Heart left ventricle (tissue), 16 donors: ENCODE measurements around the gene ZNF576. TPM values are rescaled to one million over a fixed set of nuclear protein-coding genes. Genes with fewer than 3 reads are reported as not detected.
"Not testable (repeated sequence)": the region's sequence is repeated elsewhere in the genome, so short reads cannot be mapped to it uniquely, and the experiment has no call there.

Experiments used
- ATAC-seq, 4 donors: fragments of 200-7000 bp; cut with Tn5 transposase; one replicate each; pipeline ENCODE4 v1.9.1; 2020 to 2022; ENCODE audit warnings: moderate library complexity in 4 of 4, mild to moderate bottlenecking in 3 of 4, moderate number of reproducible peaks in 1 of 4
- DNase-seq, 5 donors: peaks; one replicate each; pipeline ENCODE4 v3.0.0-alpha.2; 2020
- H3K27ac ChIP-seq, 12 donors: fragments of 200-600 bp; sonication (generic) in 4 of 12; one replicate each; pipeline versions ENCODE4 v1.5.0 to v1.8.0; 2016 to 2022; ENCODE audit warnings: mild to moderate bottlenecking in 2 of 12
- H3K27me3 ChIP-seq, 9 donors: fragments of 200-600 bp; sonication (generic) in 2 of 9; one replicate each; pipeline versions ENCODE4 v1.5.1 to v1.8.0; 2016 to 2022; ENCODE audit warnings: mild to moderate bottlenecking in 3 of 9
- H3K36me3 ChIP-seq, 9 donors: fragments of 200-600 bp; sonication (generic) in 2 of 9; one replicate each; pipeline versions ENCODE4 v1.5.0 to v1.8.0; 2018 to 2022; ENCODE audit warnings: mild to moderate bottlenecking in 2 of 9
- H3K4me1 ChIP-seq, 12 donors: fragments of 200-600 bp; sonication (generic) in 4 of 12; one replicate each; pipeline versions ENCODE4 v1.5.0 to v1.8.0; 2016 to 2022; ENCODE audit warnings: mild to moderate bottlenecking in 3 of 12
- H3K4me3 ChIP-seq, 12 donors: fragments of 200-600 bp; sonication (generic) in 4 of 12; one replicate each; pipeline versions ENCODE4 v1.5.0 to v1.8.0; 2017 to 2022; ENCODE audit warnings: mild to moderate bottlenecking in 9 of 12, moderate library complexity in 4 of 12
- H3K9me3 ChIP-seq, 12 donors: fragments of 200-600 bp; sonication (generic) in 4 of 12; one replicate each; pipeline versions ENCODE4 v1.5.0 to v1.8.0; 2016 to 2022; ENCODE audit warnings: mild to moderate bottlenecking in 1 of 12
- POLR2A ChIP-seq, 2 donors: fragments of 450-650 bp; IDR thresholded peaks; one replicate each; pipeline ENCODE4 v1.6.1; 2017; ENCODE audit warnings: antibody characterized with exemption in 2 of 2, mild to moderate bottlenecking in 2 of 2, moderate library complexity in 2 of 2
- WGBS, 4 donors: extraction: QIAGEN DNeasy Blood & Tissue Kit in 2 of 4; methylation state at CpG; one replicate each; pipeline versions ENCODE4 v1.1.5 to v1.1.7; 2013 to 2018; 5-methylcytosine and 5-hydroxymethylcytosine counted together
- intact Hi-C, 10 donors: fragments of 100-400 bp; cut with DNase I; formaldehyde crosslinking; loops; one replicate each; pipeline versions ENCODE4 v1.11.1 to v1.14.2; 2022
- polyA plus RNA-seq, 2 donors: library from polyadenylated mRNA; stranded (reverse); fragments of 200-250 nt; gene quantifications; one replicate each; pipeline ENCODE4 v1.2.3, GENCODE V29; 2013
- total RNA-seq, 9 donors: library from RNA; depleted of rRNA in 2 of 9; stranded (reverse); fragments of >200 nt in 2 of 9; fragmentation: NEBNext Ultra II Directional in 3 of 9; extraction: Animal tissue kit (Norgen Biotek cat#: 25700) in 3 of 9; gene quantifications; one replicate each; pipeline versions ENCODE4 v1.1.0 to v1.2.4, GENCODE V29; 2016 to 2023
- TF ChIP-seq, protein P1 (sequence below), 12 donors: fragments of 200-600 bp; sonication (generic) in 4 of 12; IDR thresholded peaks; one replicate each; pipeline versions ENCODE4 v1.5.0 to v1.8.0; 2018 to 2022; ENCODE audit warnings: antibody characterized with exemption in 12 of 12, mild to moderate bottlenecking in 5 of 12
- donor health status: ischemic (EF 13 %, LVEDD 7.1; RV severe dilation, severe dysfunction).
- donor health status: healthy with polysubstance abuse.
- donor health status: DM: no; HTN: yes; CAD: no.
- donor health status: DM: no; HTN: no; CAD: no.
- donor health status: ischemic (EF 25% LVEDD 6.9; RV normal size, moderate dysfunction).
- donor health status: ischemic (EF 25% LVEDD 5.7; RV mildly dilated, moderate dysfunction).
- donor health status: healthy.
- donor health status: DM: yes; HTN: yes; CAD: no.
- donor health status: ischemic (EF 35%, LVEDD 5.7; RV mildly dilated, moderate dysfunction).
- donor health status: nonischemic (EF 11% LVEDD 7.7; RV severe dilation, severe dysfunction).
- donor health status: DM: yes; HTN: yes; CAD: no.
- donor health status: PGD.
- donor health status: ischemic (EF 29% LVEDD 5.4; RV normal size, mild dysfunction).
- donor health status: nonischemic (EF 23%, LVEDD 6.1; RV moderate dilation, normal function).

ZNF576 gene
- total and polyA plus RNA-seq, 11 donors: 8.9 to 22.4 (median 11.8) TPM

DNA sequence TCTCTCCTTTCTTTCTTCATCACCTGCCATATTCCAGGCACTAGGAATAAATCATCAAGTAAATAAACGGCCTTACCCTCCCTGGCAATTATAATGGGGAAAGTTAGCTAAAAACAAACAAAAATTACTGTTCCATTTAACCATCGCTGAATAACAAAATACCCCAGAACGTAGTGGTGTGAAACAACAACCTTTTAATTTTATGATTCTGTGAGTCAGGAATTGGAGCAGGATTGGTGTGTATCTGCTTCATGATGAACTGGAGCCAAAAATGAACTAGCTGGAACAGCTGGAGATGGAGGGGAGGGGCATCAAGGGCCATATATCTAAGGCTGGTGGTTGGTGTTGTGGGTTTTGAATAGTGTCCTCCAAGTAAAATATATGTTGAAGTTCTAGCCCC lies 46.9 kb downstream of the ZNF576 start:
- Histone ChIP-seq H3K4me1 (peaks cover 0 to 17% (median 6%) of the 10 kb centered on the region in 12 donors), H3K9me3 (peaks cover 0 to 7% (median 0%) of the 10 kb centered on the region in 12 donors), H3K36me3 (peaks cover 0 to 13% (median 3%) of the 10 kb centered on the region in 9 donors), H3K27ac (no peak overlapping the region), H3K27me3 (peaks cover 0 to 26% (median 10%) of the 10 kb centered on the region in 9 donors), H3K4me3 (no peak overlapping the region)
- TF ChIP-seq POLR2A (IDR thresholded peaks at IDR 0.05): no peak
- TF ChIP-seq, protein P1, sequence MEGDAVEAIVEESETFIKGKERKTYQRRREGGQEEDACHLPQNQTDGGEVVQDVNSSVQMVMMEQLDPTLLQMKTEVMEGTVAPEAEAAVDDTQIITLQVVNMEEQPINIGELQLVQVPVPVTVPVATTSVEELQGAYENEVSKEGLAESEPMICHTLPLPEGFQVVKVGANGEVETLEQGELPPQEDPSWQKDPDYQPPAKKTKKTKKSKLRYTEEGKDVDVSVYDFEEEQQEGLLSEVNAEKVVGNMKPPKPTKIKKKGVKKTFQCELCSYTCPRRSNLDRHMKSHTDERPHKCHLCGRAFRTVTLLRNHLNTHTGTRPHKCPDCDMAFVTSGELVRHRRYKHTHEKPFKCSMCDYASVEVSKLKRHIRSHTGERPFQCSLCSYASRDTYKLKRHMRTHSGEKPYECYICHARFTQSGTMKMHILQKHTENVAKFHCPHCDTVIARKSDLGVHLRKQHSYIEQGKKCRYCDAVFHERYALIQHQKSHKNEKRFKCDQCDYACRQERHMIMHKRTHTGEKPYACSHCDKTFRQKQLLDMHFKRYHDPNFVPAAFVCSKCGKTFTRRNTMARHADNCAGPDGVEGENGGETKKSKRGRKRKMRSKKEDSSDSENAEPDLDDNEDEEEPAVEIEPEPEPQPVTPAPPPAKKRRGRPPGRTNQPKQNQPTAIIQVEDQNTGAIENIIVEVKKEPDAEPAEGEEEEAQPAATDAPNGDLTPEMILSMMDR (IDR thresholded peaks at IDR 0.05): no peak
- ATAC-seq: no peak
- no peak for DNase-seq
- intact Hi-C loops: loop anchor here in 1 of 10 donors (10.0 kb wide), 1 partner anchor 199 kb away; no protein-coding TSS in a partner anchor
- 72 to 79% (median 76%) methylated on average over 3 of the region's 3 CpGs for WGBS, 4 donors

DNA sequence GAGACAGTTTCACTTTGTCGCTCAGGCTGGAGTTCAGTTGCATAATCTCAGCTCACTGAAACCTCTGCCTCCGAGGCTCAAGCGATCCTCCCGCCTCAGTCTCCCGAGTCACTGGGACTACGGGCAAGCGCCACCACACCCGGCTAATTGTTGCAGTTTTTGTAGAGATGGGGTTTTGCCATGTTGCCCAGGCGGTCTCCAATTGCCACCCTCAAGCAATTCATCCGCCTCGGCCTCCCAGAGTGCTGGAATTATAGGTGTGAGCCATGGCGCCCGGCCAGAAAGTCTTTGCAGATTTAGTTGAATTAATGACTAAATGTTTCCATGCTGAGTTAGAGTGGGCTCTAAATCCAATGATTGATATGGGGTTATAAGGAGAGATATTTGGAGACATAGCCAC lies 47.8 kb downstream of the ZNF576 start:
- H3K4me1 ChIP-seq: peaks cover 0 to 12% (median 6%) of the 10 kb centered on the region in 12 donors
- DNase-seq: no peak
- H3K36me3 ChIP-seq: peaks cover 0 to 22% (median 11%) of the 10 kb centered on the region in 9 donors
- peaks cover 0 to 7% (median 0%) of the 10 kb centered on the region in 12 donors for H3K9me3 ChIP-seq
- WGBS, 4 donors: 83 to 88% (median 88%) methylated on average over 13 of the region's 13 CpGs
- H3K27ac ChIP-seq: no peak overlapping the region
- H3K4me3 ChIP-seq: no peak overlapping the region
- intact Hi-C loops: loop anchor here in 1 of 10 donors (10.0 kb wide), 1 partner anchor 199 kb away; no protein-coding TSS in a partner anchor
- ATAC-seq: no peak
- TF ChIP-seq, protein P1 (IDR thresholded peaks at IDR 0.05): no peak
- H3K27me3 ChIP-seq: peaks cover 0 to 17% (median 10%) of the 10 kb centered on the region in 9 donors

DNA sequence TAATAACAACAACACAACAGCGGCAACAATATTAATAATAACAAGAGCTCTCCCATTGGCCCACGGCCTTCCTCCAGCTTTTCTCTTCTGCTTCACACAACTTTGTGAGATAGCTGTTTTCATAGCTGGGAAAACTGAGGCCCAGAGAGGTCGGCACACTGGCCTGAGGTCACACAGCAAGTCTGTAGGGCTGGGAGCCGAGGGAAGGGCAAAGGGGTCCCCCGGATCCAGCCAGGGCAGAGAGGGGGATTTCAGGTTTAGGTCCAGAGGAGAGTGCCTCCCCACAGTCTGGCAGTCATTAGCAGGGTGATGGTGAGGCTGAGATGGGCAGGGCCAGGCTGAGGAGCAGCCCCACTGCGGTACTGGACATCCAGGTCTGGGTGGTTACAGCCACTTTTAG lies 52.2 kb downstream of the ZNF576 start:
- DNase-seq: no peak
- WGBS, 4 donors: 94 to 99% (median 95%) methylated on average over 6 of the region's 6 CpGs
- Histone ChIP-seq H3K9me3 (peaks cover 0 to 7% (median 0%) of the 10 kb centered on the region in 12 donors), H3K36me3 (peaks cover 0 to 66% (median 21%) of the 10 kb centered on the region in 9 donors), H3K4me3 (no peak overlapping the region), H3K27me3 (no peaks in the 10 kb centered on the region), H3K27ac (no peak overlapping the region), H3K4me1 (peaks cover 0 to 4% (median 0%) of the 10 kb centered on the region in 12 donors)
- TF ChIP-seq POLR2A (IDR thresholded peaks at IDR 0.05): no peak
- TF ChIP-seq, protein P1 (IDR thresholded peaks at IDR 0.05): no peak
- ATAC-seq: no peak
- intact Hi-C loops: loop anchor here in 1 of 10 donors (10.0 kb wide), 1 partner anchor 204 kb away; no protein-coding TSS in a partner anchor

DNA sequence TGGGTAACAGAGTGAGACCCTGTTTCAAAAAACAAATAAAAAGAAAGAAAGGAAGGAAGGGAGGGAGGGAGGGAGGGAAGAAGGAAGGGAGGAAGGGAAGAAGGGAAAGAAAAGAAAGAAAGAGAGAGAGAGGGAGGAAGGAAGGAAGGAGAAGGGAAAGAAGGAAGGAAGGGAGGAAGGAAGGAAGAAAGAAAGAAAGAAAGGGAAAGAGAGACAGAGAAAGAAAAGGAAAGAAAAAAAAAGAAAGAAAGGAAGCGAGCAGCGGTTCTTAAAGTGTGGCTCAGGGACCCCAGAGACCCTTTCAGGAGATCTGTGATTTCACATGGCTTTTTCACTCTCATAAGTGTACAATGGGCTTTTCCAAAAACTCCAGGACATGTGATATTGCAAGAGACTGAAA lies 53.1 kb downstream of the ZNF576 start:
- TF ChIP-seq, protein P1 (IDR thresholded peaks at IDR 0.05): no peak
- no peak for TF ChIP-seq POLR2A (IDR thresholded peaks at IDR 0.05)
- H3K27ac ChIP-seq: no peak overlapping the region
- peaks cover 0 to 4% (median 0%) of the 10 kb centered on the region in 12 donors for H3K4me1 ChIP-seq
- intact Hi-C loops: loop anchor here in 1 of 10 donors (10.0 kb wide), 1 partner anchor 205 kb away; no protein-coding TSS in a partner anchor
- DNase-seq: no peak
- peaks cover 0 to 7% (median 0%) of the 10 kb centered on the region in 12 donors for H3K9me3 ChIP-seq
- H3K4me3 ChIP-seq: no peak overlapping the region
- H3K27me3 ChIP-seq: no peaks in the 10 kb centered on the region
- ATAC-seq: no peak
- peaks cover 0 to 75% (median 27%) of the 10 kb centered on the region in 9 donors for H3K36me3 ChIP-seq
- 81 to 89% (median 82%) methylated on average over 2 of the region's 2 CpGs for WGBS, 4 donors

DNA sequence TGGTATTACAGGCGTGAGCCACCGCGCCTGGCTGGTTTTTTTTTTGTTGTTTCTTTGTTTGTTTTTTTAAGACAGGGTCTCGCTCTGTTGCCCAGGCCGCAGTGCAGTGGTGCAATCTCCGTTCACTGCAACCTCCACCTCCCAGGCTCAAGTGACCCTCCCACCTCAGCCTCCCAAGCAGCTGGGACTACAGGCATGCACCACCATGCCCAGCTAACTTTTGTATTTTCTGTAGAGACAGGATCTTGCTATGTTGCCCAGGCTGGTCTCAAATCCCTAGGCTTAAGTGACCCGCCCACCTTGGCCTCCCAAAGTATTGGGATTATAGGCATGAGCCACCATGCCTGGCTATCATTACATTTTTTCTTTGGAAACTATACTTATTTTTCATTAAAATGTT lies 53.9 kb downstream of the ZNF576 start:
- not testable (repeated sequence) for H3K4me1 ChIP-seq, H3K27me3 ChIP-seq, H3K9me3 ChIP-seq, H3K4me3 ChIP-seq, DNase-seq, ATAC-seq, H3K27ac ChIP-seq
- 96 to 99% (median 97%) methylated on average over 7 of the region's 7 CpGs for WGBS, 4 donors
- peaks cover 0 to 83% (median 33%) of the 10 kb centered on the region in 9 donors for H3K36me3 ChIP-seq
- intact Hi-C loops: loop anchor here in 8 of 10 donors (5.0 to 10.0 kb wide), 8 partner anchors 55 to 205 kb away; partner anchors contain the start of genes IRGQ (in 1 of the 8) and ZNF576 (in 1 of the 8)
